H9 (cell line): ENCODE data around the gene LSM2. TPM values are rescaled to one million over a fixed set of nuclear protein-coding genes. Genes with fewer than 3 reads are reported as not detected.

Source experiments
- DNase-seq: peaks from one replicate; pipeline ENCODE4 v3.0.0-alpha.2; 2017
- H2AFZ ChIP-seq: one replicate; pipeline ENCODE4 v1.6.1; 2013; ENCODE audit warnings: mild to moderate bottlenecking, low read length, control low read depth, moderate library complexity
- H2AK5ac ChIP-seq: 2 replicates; pipeline ENCODE4 v1.6.1; 2013; ENCODE audit warnings: low read length, control low read depth, mixed read lengths; ENCODE audit not compliant: insufficient read length
- H2BK120ac ChIP-seq: one replicate; pipeline ENCODE4 v1.6.1; 2013; ENCODE audit warnings: low read depth, mild to moderate bottlenecking, low read length, control low read depth, inconsistent platforms; ENCODE audit not compliant: poor library complexity, severe bottlenecking
- H2BK12ac ChIP-seq: 2 replicates; pipeline ENCODE4 v1.6.1; 2013; ENCODE audit warnings: low read length, control low read depth, mixed read lengths, low read depth; ENCODE audit not compliant: insufficient read length
- H2BK15ac ChIP-seq: 2 replicates; pipeline ENCODE4 v1.6.1; 2013; ENCODE audit warnings: low read depth, low read length, control low read depth
- H2BK20ac ChIP-seq: one replicate; pipeline ENCODE4 v1.6.1; 2013; ENCODE audit warnings: low read depth, mild to moderate bottlenecking, low read length, control low read depth, inconsistent platforms; ENCODE audit not compliant: poor library complexity, severe bottlenecking
- H2BK5ac ChIP-seq: 2 replicates; pipeline ENCODE4 v1.6.1; 2013; ENCODE audit warnings: low read length, control low read depth, mixed read lengths; ENCODE audit not compliant: insufficient read length
- H3K14ac ChIP-seq: 2 replicates; pipeline ENCODE4 v1.6.1; 2013; ENCODE audit warnings: low read length, control low read depth; ENCODE audit not compliant: insufficient read depth
- H3K18ac ChIP-seq: 2 replicates; pipeline ENCODE4 v1.6.1; 2013; ENCODE audit warnings: low read depth, mild to moderate bottlenecking, mixed read lengths, low read length, control low read depth; ENCODE audit not compliant: insufficient read length
- H3K23ac ChIP-seq: 2 replicates; pipeline ENCODE4 v1.6.1; 2013; ENCODE audit warnings: low read length, control low read depth, mixed read lengths, low read depth; ENCODE audit not compliant: insufficient read length
- H3K23me2 ChIP-seq: 2 replicates; pipeline ENCODE4 v1.6.1; 2013; ENCODE audit warnings: low read depth, mild to moderate bottlenecking, mixed read lengths, low read length, control low read depth; ENCODE audit not compliant: insufficient read length, poor library complexity, severe bottlenecking
- H3K27ac ChIP-seq: 2 replicates; pipeline ENCODE4 v1.5.1; 2013; ENCODE audit warnings: low read length, control low read depth, mixed read lengths, low read depth; ENCODE audit not compliant: insufficient read length
- H3K27me3 ChIP-seq: 2 replicates; pipeline ENCODE4 v1.6.1; 2013; ENCODE audit warnings: low read length, control low read depth, inconsistent platforms; ENCODE audit not compliant: insufficient read depth
- H3K4ac ChIP-seq: 2 replicates; pipeline ENCODE4 v1.6.1; 2013; ENCODE audit warnings: low read depth, mild to moderate bottlenecking, control low read depth, inconsistent platforms, low read length, moderate library complexity
- H3K4me1 ChIP-seq: 2 replicates; pipeline ENCODE4 v1.6.1; 2013; ENCODE audit warnings: low read length, control low read depth, inconsistent platforms; ENCODE audit not compliant: insufficient read depth
- H3K4me2 ChIP-seq: 2 replicates; pipeline ENCODE4 v1.6.1; 2013; ENCODE audit warnings: low read length, control low read depth, mixed read lengths; ENCODE audit not compliant: insufficient read length, insufficient read depth
- H3K56ac ChIP-seq: 2 replicates; pipeline ENCODE4 v1.6.1; 2013; ENCODE audit warnings: low read depth, mild to moderate bottlenecking, mixed read lengths, low read length, control low read depth; ENCODE audit not compliant: insufficient read length
- H3K79me1 ChIP-seq: 2 replicates; pipeline ENCODE4 v1.6.1; 2013; ENCODE audit warnings: low read depth, mild to moderate bottlenecking, moderate library complexity, low read length, control low read depth, inconsistent platforms; ENCODE audit not compliant: insufficient read depth, poor library complexity, severe bottlenecking
- H3K79me2 ChIP-seq: 2 replicates; pipeline ENCODE4 v1.6.1; 2013; ENCODE audit warnings: low read length, control low read depth, inconsistent platforms; ENCODE audit not compliant: insufficient read depth
- H3K9ac ChIP-seq: 2 replicates; pipeline ENCODE4 v1.6.1; 2013; ENCODE audit warnings: low read length, control low read depth, mixed read lengths; ENCODE audit not compliant: insufficient read length; ENCODE audit errors: extremely low read depth
- H3K9me3 ChIP-seq: one replicate; pipeline ENCODE4 v1.6.1; 2013; ENCODE audit warnings: low read depth, low read length, inconsistent platforms; ENCODE audit not compliant: control insufficient read depth
- H3T11ph ChIP-seq: one replicate; pipeline ENCODE4 v1.6.1; 2013; ENCODE audit warnings: mild to moderate bottlenecking, low read length, control low read depth, inconsistent platforms
- H4K20me1 ChIP-seq: one replicate; pipeline ENCODE4 v1.6.1; 2013; ENCODE audit not compliant: control insufficient read depth, insufficient read length, insufficient read depth
- H4K5ac ChIP-seq: 2 replicates; pipeline ENCODE4 v1.6.1; 2013; ENCODE audit warnings: low read depth, mild to moderate bottlenecking, mixed read lengths, low read length, control low read depth; ENCODE audit not compliant: insufficient read length
- H4K8ac ChIP-seq: replicated peaks from 2 replicates; pipeline ENCODE4 v1.6.1; 2013; ENCODE audit warnings: low read length, control low read depth, mixed read lengths, low read depth; ENCODE audit not compliant: insufficient read length
- H4K91ac ChIP-seq: 2 replicates; pipeline ENCODE4 v1.6.1; 2013; ENCODE audit warnings: low read depth, mild to moderate bottlenecking, moderate library complexity, mixed read lengths, low read length, control low read depth; ENCODE audit not compliant: insufficient read length
- H3K27ac Mint-ChIP-seq, 3 experiments: 2 replicates in 2 of 3; 3 replicates in 1 of 3; pipeline ENCODE4 v1.8.0; 2020 to 2021; ENCODE audit warnings: mixed read lengths in 3 of 3, mild to moderate bottlenecking in 1 of 3, moderate library complexity in 1 of 3
- H3K27me3 Mint-ChIP-seq: 2 replicates; pipeline ENCODE4 v1.8.0; 2021; ENCODE audit warnings: low read depth, mild to moderate bottlenecking, moderate library complexity, mixed read lengths
- H3K36me3 Mint-ChIP-seq, 3 experiments: 2 replicates in 2 of 3; 3 replicates in 1 of 3; pipeline ENCODE4 v1.8.0; 2020 to 2021; ENCODE audit warnings: low read depth in 3 of 3, mixed read lengths in 3 of 3; ENCODE audit not compliant: insufficient read depth in 1 of 3
- H3K4me1 Mint-ChIP-seq, 2 experiments: 2 replicates each; pipeline ENCODE4 v1.8.0; 2020; ENCODE audit warnings: mixed read lengths in 2 of 2
- H3K4me3 Mint-ChIP-seq, 2 experiments: 2 replicates in 1 of 2; 3 replicates in 1 of 2; pipeline ENCODE4 v1.8.0; 2020 to 2021; ENCODE audit warnings: mild to moderate bottlenecking in 2 of 2, mixed read lengths in 2 of 2, moderate library complexity in 1 of 2
- H3K9me3 Mint-ChIP-seq, 2 experiments: 2 replicates in 1 of 2; 3 replicates in 1 of 2; pipeline ENCODE4 v1.8.0; 2020; ENCODE audit warnings: mild to moderate bottlenecking in 2 of 2, mixed read lengths in 2 of 2, moderate library complexity in 1 of 2
- CTCF ChIP-seq: fragments of 200-600 bp; sonication (generic); conservative IDR thresholded peaks from 3 replicates; pipeline ENCODE4 v1.8.0; 2021; ENCODE audit warnings: antibody characterized with exemption, mild to moderate bottlenecking
- WGBS: extraction: QIAGEN DNeasy Blood & Tissue Kit; methylation state at CpG from one replicate; pipeline ENCODE4 v1.1.7; 2013; ENCODE audit warnings: missing lambda C conversion rate, low lambda C conversion rate, mixed read lengths; ENCODE audit not compliant: insufficient read length; ENCODE audit errors: extremely low coverage; 5-methylcytosine and 5-hydroxymethylcytosine counted together
- total RNA-seq: library from RNA; stranded (reverse); gene quantifications from 2 replicates; pipeline ENCODE4 v1.2.1, GENCODE V29; 2021

Gene LSM2
- total RNA-seq, 1 experiment from 2014 or later: 123 TPM

GRCh38 chr6:31750411-31751022 is 56.2 kb downstream of the LSM2 start:
- Histone ChIP-seq H3K4ac (no peak overlapping the region), H3K27ac (no peak overlapping the region), H2BK12ac (no peak overlapping the region), H3K4me1 (no peaks in the 10 kb centered on the region), H3K23me2 (no peaks in the 10 kb centered on the region), H3K27me3 (no peaks in the 10 kb centered on the region), H4K91ac (no peak overlapping the region), H3K79me1 (no peaks in the 10 kb centered on the region), H3K14ac (no peak overlapping the region), H3K4me2 (no peak overlapping the region), H3K23ac (no peak overlapping the region), H3K56ac (no peak overlapping the region), H3T11ph (no peak overlapping the region), H4K5ac (no peak overlapping the region), H3K79me2 (no peaks in the 10 kb centered on the region), H2BK15ac (no peak overlapping the region), H3K18ac (no peak overlapping the region), H2AFZ (no peak overlapping the region), H2BK120ac (no peak overlapping the region), H4K8ac (no peak overlapping the region), H3K9ac (no peak overlapping the region), H2AK5ac (no peak overlapping the region), H3K9me3 (no peaks in the 10 kb centered on the region), H2BK5ac (no peak overlapping the region), H2BK20ac (no peak overlapping the region), H4K20me1 (no peaks in the 10 kb centered on the region)
- no peak for TF ChIP-seq CTCF
- H3K4me1 Mint-ChIP-seq: no peaks in the 10 kb centered on the region
- no peaks in the 10 kb centered on the region for H3K27me3 Mint-ChIP-seq
- H3K9me3 Mint-ChIP-seq: no peaks in the 10 kb centered on the region
- no CpG with 5 or more reads among the region's 7 CpGs for WGBS
- H3K27ac Mint-ChIP-seq: no peak overlapping the region
- no peak for DNase-seq
- no peak overlapping the region for H3K4me3 Mint-ChIP-seq
- peaks cover 6 to 24% (median 15%) of the 10 kb centered on the region in 3 experiments; a peak in 6 of 7 replicates for H3K36me3 Mint-ChIP-seq
